ENCODE measurements around the gene LRRTM4. TPM values are rescaled to one million over a fixed set of nuclear protein-coding genes. Genes with fewer than 3 reads are reported as not detected.

LRRTM4 gene
- total RNA-seq, 1 experiment from 2014 or later: not detected

GRCh38 chr2:77507657-77508056 is 14.5 kb downstream of the LRRTM4 start:
- Mint-ChIP-seq H3K9me3 (ENCODE audit: unreplicated experiment) (no peaks in the 10 kb centered on the region), H3K4me3 (ENCODE audit: unreplicated experiment) (no peak overlapping the region), H3K27ac (ENCODE audit: low read depth, unreplicated experiment) (no peak overlapping the region), H3K36me3 (ENCODE audit: insufficient read depth, unreplicated experiment) (no peaks in the 10 kb centered on the region), H3K4me1 (ENCODE audit: insufficient read depth, unreplicated experiment) (no peaks in the 10 kb centered on the region), H3K27me3 (ENCODE audit: insufficient read depth, unreplicated experiment) (no peaks in the 10 kb centered on the region)
- intact Hi-C loops (cut with micrococcal nuclease): no loop called here
- no peak for DNase-seq (ENCODE audit: unreplicated experiment)
- POLR2A ChIA-PET: no interaction called here
- BruUV-seq (replicated peaks): no TSS peak
- TF ChIP-seq CTCF (IDR thresholded peaks at IDR 0.05; ENCODE audit: unreplicated experiment): no peak
- CTCF ChIA-PET: no interaction called here

GRCh38 chr2:77488141-77488540 is 34.0 kb downstream of the LRRTM4 start:
- intact Hi-C loops (cut with micrococcal nuclease): no loop called here
- no peak for DNase-seq (ENCODE audit: unreplicated experiment)
- no peak for TF ChIP-seq CTCF (IDR thresholded peaks at IDR 0.05; ENCODE audit: unreplicated experiment)
- no peaks in the 10 kb centered on the region for H3K4me1 Mint-ChIP-seq (ENCODE audit: insufficient read depth, unreplicated experiment)
- ChIA-PET CTCF (interaction anchor here (0.6 kb wide), 1 partner anchor 572 kb away, joined by 3 read pairs; no protein-coding TSS in a partner anchor), POLR2A (interaction anchor here (0.6 kb wide), 1 partner anchor 10 kb away, joined by 3 read pairs; no protein-coding TSS in a partner anchor)
- no peaks in the 10 kb centered on the region for H3K36me3 Mint-ChIP-seq (ENCODE audit: insufficient read depth, unreplicated experiment)
- peaks cover 6% of the 10 kb centered on the region for H3K9me3 Mint-ChIP-seq (ENCODE audit: unreplicated experiment)
- H3K27ac Mint-ChIP-seq (ENCODE audit: low read depth, unreplicated experiment): no peak overlapping the region
- H3K27me3 Mint-ChIP-seq (ENCODE audit: insufficient read depth, unreplicated experiment): peaks cover 13% of the 10 kb centered on the region
- no peak overlapping the region for H3K4me3 Mint-ChIP-seq (ENCODE audit: unreplicated experiment)
- BruUV-seq (replicated peaks): no TSS peak

GRCh38 chr2:77487074-77487803 is 34.9 kb downstream of the LRRTM4 start:
- DNase-seq (ENCODE audit: unreplicated experiment): no peak
- POLR2A ChIA-PET: no interaction called here
- Mint-ChIP-seq H3K9me3 (ENCODE audit: unreplicated experiment) (peaks cover 6% of the 10 kb centered on the region), H3K36me3 (ENCODE audit: insufficient read depth, unreplicated experiment) (no peaks in the 10 kb centered on the region), H3K4me1 (ENCODE audit: insufficient read depth, unreplicated experiment) (no peaks in the 10 kb centered on the region), H3K27me3 (ENCODE audit: insufficient read depth, unreplicated experiment) (peaks cover 13% of the 10 kb centered on the region), H3K27ac (ENCODE audit: low read depth, unreplicated experiment) (no peak overlapping the region), H3K4me3 (ENCODE audit: unreplicated experiment) (no peak overlapping the region)
- TF ChIP-seq CTCF (IDR thresholded peaks at IDR 0.05; ENCODE audit: unreplicated experiment): no peak
- BruUV-seq (replicated peaks): no TSS peak
- CTCF ChIA-PET: interaction anchor here (0.6 kb wide), 1 partner anchor 24 kb away, joined by 3 read pairs; no protein-coding TSS in a partner anchor
- intact Hi-C loops (cut with micrococcal nuclease): no loop called here

- TF ChIP-seq CTCF (IDR thresholded peaks at IDR 0.05; ENCODE audit: unreplicated experiment): no peak
- Mint-ChIP-seq H3K36me3 (ENCODE audit: insufficient read depth, unreplicated experiment) (no peaks in the 10 kb centered on the region), H3K27ac (ENCODE audit: low read depth, unreplicated experiment) (no peak overlapping the region), H3K4me3 (ENCODE audit: unreplicated experiment) (no peak overlapping the region), H3K27me3 (ENCODE audit: insufficient read depth, unreplicated experiment) (peaks cover 15% of the 10 kb centered on the region), H3K4me1 (ENCODE audit: insufficient read depth, unreplicated experiment) (no peaks in the 10 kb centered on the region), H3K9me3 (ENCODE audit: unreplicated experiment) (peaks cover 6% of the 10 kb centered on the region)
- ChIA-PET CTCF (no interaction called here), POLR2A (no interaction called here)
- no TSS peak for BruUV-seq (replicated peaks)
- intact Hi-C loops (cut with micrococcal nuclease): no loop called here
- DNase-seq (ENCODE audit: unreplicated experiment): no peak
Measured at GRCh38 chr2:77484026-77484425, 38.1 kb downstream of the LRRTM4 start.
